Iris pigment epithelial cell (primary cell): ENCODE results near the gene DMD.

Source experiments
- DNase-seq: peaks from one replicate; pipeline ENCODE4 v3.0.0-alpha.2; 2011; ENCODE audit warnings: low read depth

Gene DMD

GRCh38 chrX:31110657-31111056 lies 2100.7 kb downstream of the DMD start:
- DNase-seq, result no peak

DNA sequence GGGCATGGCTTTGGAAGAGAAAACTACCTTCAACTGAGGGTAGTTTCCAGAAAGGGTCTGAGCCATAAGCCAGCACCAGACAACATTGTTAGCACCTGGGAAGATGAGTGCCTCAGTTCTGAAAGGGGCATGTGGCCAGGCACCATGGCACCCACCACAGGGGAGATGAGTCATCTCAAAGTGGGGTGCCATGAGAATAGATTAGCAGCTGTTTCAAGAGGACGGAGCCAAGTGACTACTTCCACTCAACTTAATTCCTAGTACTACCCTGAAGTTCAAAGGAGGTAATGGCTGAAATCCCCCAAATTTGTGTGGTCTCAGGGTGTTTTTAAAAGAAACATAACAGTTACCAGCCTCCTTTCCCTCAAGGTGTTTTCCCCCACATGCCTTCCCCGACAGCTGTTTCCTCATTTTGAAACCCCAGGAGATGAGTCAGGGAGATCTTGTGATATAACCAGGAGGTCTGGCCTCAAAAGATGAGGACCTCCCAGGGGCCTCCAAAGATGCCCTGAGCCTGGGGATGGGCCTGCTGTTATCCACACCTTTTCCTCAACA lies 2111.7 kb downstream of the DMD start:
- peak; percentile 26 for DNase-seq

- no peak for DNase-seq
Measured at GRCh38 chrX:31098079-31098478, 2113.3 kb downstream of the DMD start.

DNA sequence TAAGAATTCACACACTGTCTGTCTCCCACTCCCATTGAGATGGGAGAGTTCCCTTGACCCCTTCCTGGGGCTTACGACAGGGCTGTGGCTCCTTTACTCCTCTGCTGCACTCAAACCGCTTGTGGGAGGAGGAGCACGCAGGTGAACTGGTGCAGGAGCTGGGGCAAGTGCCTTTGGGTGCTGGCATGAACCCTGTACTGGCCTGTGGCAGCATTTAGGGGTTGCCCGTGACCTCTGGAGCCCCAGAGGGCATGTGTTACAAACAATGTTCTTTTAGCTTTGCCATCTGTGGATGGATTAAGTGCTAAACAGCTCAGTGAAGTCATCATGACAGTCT lies 2117.7 kb downstream of the DMD start:
- no peak for DNase-seq

DNA sequence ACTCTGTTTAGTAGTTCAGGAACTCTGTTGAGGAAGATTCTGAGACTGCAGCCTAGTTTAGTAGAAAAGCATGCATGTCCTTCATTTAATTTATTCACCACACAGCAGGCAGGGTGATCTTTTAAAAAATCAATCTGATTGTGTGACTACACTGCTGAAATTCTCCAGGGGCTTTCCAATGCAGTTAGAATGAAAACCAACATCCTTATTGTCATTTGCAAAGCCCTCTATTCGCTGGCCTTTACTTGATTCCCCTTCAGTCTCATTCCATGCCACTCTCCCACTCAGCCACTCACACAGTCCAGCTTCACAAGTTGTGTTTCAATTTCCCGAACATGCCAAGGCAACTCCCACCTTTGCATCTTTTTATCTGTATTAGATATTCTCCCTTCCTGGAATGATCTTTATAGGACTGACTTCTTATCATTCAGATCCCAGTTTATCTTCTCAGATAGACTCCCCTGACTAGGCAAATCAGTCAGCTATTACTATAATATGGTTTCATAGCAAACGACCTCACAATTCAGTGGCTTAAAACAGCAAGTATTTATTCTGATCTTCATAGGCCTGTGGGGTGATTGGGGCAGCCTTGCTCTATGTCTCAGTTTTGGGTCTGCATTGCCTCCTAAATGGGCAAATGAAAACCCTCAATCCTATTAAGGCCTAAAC lies 2118.2 kb downstream of the DMD start:
- DNase-seq, result no peak

- no peak for DNase-seq
Measured at GRCh38 chrX:31092476-31092875, 2118.9 kb downstream of the DMD start.

DNA sequence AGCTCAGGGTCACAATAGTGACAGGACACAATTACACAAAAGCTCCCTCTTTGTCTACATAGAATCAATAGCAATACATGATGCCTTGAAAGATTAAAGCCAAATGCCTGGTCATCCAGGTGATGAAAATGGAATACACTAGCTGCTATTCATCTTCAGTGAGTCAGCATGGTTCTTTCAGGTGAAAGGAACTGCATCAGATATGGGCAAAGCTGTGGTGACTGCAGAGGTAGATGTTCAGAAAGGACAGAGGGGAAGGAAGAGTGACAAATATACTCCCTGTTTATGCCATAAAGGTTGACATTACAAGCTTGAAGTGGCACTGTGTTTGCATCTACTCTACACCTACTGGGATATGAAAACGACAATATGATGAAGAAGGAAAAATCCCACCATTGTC lies 2119.5 kb downstream of the DMD start:
- no peak for DNase-seq

DNA sequence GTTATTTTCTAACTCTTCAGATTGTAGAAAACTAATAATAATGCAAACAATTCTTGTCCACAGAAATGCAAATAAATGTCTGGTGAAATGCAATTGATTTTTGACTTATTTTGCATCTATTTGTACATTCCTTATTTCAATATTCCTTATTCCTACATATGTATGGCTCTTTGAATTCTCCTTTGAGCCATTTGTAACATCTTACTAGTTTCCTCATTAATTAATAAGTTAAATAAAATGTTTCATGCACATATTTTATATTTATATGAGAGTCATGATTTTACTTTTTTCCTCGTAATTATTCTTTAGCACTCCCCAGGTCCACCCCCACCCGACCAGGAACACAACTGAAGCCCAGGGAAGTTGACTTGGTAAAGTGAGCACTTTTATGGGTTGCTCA lies 2136.8 kb downstream of the DMD start:
- DNase-seq, result no peak

DNA sequence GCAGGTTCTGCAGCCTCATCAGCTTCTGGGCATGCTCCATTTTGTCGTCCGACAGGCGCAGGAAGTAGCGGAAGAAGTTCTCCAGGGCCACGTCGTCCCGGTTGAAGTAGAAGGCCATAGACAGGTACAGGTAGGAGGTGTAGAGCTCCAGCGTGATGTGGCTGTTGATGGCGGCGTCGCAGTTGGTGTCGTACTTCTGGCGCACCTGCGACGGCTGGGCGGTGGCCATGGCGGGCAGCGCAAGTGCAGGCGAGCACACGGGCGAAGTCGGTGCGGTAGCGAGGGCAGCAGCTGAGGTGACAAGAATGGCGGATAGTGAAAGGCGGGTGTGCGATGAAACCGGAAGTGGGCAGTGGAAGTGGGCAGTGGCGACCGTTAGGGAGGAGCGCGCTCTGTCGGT lies 2139.6 kb downstream of the DMD start, which contains the start of gene FTHL17:
TSS of gene FTHL17 (minus strand) at position 317 of the 400 bp plus-strand sequence. CDS start at position 229, 88 bp downstream.
- no peak for DNase-seq

DNA sequence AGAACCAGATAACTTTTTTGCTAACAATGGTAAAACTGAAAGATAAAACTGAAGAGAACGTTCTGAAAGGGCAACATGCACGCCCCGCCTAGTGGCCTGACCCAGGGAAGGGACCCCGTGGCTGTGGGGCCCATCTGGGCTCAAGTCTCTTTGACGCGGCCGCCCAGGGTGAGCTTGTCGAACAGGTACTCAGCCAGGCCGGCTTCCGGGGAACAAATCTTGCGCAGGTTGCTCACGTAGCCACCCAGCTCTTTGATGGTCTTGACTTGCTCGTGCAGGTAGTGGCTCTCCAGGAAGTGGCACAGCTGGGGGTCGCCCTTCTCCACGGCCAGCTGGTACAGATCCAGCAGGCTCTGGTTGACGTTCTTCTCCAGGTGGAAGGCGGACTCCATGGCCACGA lies 2140.1 kb downstream of the DMD start:
- DNase-seq, result no peak

GRCh38 chrX:31070057-31070468 lies 2141.3 kb downstream of the DMD start:
- no peak for DNase-seq
